Brain microvascular endothelial cell (primary cell): Measurements from ENCODE around the gene IFT74.

Source experiments
- DNase-seq: peaks from one replicate; pipeline ENCODE4 v3.0.0-alpha.2; 2020
- H3K27ac ChIP-seq: fragments of 250-450 bp; sonication (Bioruptor Pico); 2 replicates; pipeline ENCODE4 v1.5.1; 2020; ENCODE audit warnings: mild to moderate bottlenecking, moderate library complexity
- H3K27me3 ChIP-seq: fragments of 250-450 bp; sonication (Bioruptor Pico); replicated peaks from 2 replicates; pipeline ENCODE4 v1.5.1; 2020; ENCODE audit warnings: mild to moderate bottlenecking
- H3K36me3 ChIP-seq: fragments of 250-450 bp; sonication (Bioruptor Pico); replicated peaks from 2 replicates; pipeline ENCODE4 v1.5.1; 2020; ENCODE audit warnings: mild to moderate bottlenecking
- H3K4me3 ChIP-seq: 2 replicates; pipeline ENCODE4 v1.5.1; 2011; ENCODE audit warnings: low read depth, mild to moderate bottlenecking, control low read depth, low read length, moderate library complexity
- CTCF ChIP-seq: IDR thresholded peaks from 2 replicates; pipeline ENCODE4 v1.5.1; 2011; ENCODE audit warnings: low read depth, mild to moderate bottlenecking, moderate library complexity, low read length, control low read depth, inconsistent platforms; ENCODE audit errors: missing control alignments
- in situ Hi-C: cut with HindIII; loops from 2 replicates; pipeline ENCODE4 v1.10.0; 2017; ENCODE audit warnings: low sequenced_read_pairs, low pct_ligation_motif_present

Gene IFT74

GRCh38 chr9:27059412-27059811, 103.2 kb downstream of the IFT74 start:
- no peak overlapping the region for H3K4me3 ChIP-seq
- in situ Hi-C loops: no loop called here
- no peak for TF ChIP-seq CTCF
- DNase-seq: no peak
- no peaks in the 10 kb centered on the region for H3K36me3 ChIP-seq
- H3K27ac ChIP-seq: no peak overlapping the region
- no peaks in the 10 kb centered on the region for H3K27me3 ChIP-seq

GRCh38 chr9:27059907-27060306, 103.7 kb downstream of the IFT74 start:
- no peak overlapping the region for H3K27ac ChIP-seq
- DNase-seq: no peak
- in situ Hi-C loops: no loop called here
- H3K36me3 ChIP-seq: no peaks in the 10 kb centered on the region
- H3K4me3 ChIP-seq: no peak overlapping the region
- TF ChIP-seq CTCF: no peak
- no peaks in the 10 kb centered on the region for H3K27me3 ChIP-seq

- DNase-seq: peak; percentile 38
- TF ChIP-seq CTCF: no peak
- in situ Hi-C loops: no loop called here
- H3K27ac ChIP-seq: no peak overlapping the region
- no peaks in the 10 kb centered on the region for H3K27me3 ChIP-seq
- no peaks in the 10 kb centered on the region for H3K36me3 ChIP-seq
- no peak overlapping the region for H3K4me3 ChIP-seq
Observed at GRCh38 chr9:27065288-27065687, 109.1 kb downstream of the IFT74 start.

- no peak for DNase-seq
- no peaks in the 10 kb centered on the region for H3K27me3 ChIP-seq
- no peak overlapping the region for H3K4me3 ChIP-seq
- in situ Hi-C loops: no loop called here
- TF ChIP-seq CTCF: no peak
- no peak overlapping the region for H3K27ac ChIP-seq
- no peaks in the 10 kb centered on the region for H3K36me3 ChIP-seq
Observed at GRCh38 chr9:27073841-27074728, 117.9 kb downstream of the IFT74 start.

- Histone ChIP-seq H3K27me3 (no peaks in the 10 kb centered on the region), H3K4me3 (no peak overlapping the region), H3K36me3 (no peaks in the 10 kb centered on the region), H3K27ac (no peak overlapping the region)
- DNase-seq: no peak
- TF ChIP-seq CTCF: no peak
- in situ Hi-C loops: no loop called here
Observed at GRCh38 chr9:27078685-27079084, 122.5 kb downstream of the IFT74 start.

- H3K27me3 ChIP-seq: no peaks in the 10 kb centered on the region
- no peak overlapping the region for H3K4me3 ChIP-seq
- TF ChIP-seq CTCF: no peak
- in situ Hi-C loops: no loop called here
- H3K36me3 ChIP-seq: no peaks in the 10 kb centered on the region
- no peak overlapping the region for H3K27ac ChIP-seq
- DNase-seq: no peak
Observed at GRCh38 chr9:27085456-27085855, 129.2 kb downstream of the IFT74 start.
